Hematopoietic multipotent progenitor cell treated with erythropoietin and hydrocortisone succinate and interleukin-3 and kit ligand, for 15 days (in vitro differentiated cells): ENCODE data around the gene MEPCE.

Experiments
- DNase-seq: peaks from one replicate; pipeline ENCODE4 v3.0.0-alpha.2; 2015; ENCODE audit warnings: low spot score

The MEPCE gene

GRCh38 chr7:100406767-100407166 lies 22.9 kb upstream of the MEPCE start:
- no peak for DNase-seq

GRCh38 chr7:100407285-100408180 lies 22.1 kb upstream of the MEPCE start:
- peak; percentile 56 for DNase-seq

DNA sequence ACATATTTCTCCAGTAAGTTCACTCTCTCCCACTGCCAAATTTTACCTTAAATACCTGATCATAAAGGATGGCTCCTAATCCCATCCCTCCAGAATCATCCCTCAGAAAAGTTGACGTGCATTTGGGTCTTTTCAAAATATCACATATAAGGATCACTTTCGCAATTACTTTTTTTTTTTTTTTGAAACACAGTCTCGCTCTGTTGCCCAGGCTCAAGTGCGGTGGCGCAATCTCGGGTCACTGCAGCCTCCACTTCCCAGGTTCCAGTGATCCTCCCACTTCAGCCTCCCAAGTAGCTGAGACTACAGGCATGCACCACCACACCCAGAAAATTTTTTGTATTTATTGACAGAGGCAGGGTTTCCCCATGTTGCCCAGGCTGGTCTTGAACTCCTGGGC lies 18.5 kb upstream of the MEPCE start:
- DNase-seq, result no peak

GRCh38 chr7:100413346-100413745 lies 16.3 kb upstream of the MEPCE start:
- DNase-seq, result no peak

DNA sequence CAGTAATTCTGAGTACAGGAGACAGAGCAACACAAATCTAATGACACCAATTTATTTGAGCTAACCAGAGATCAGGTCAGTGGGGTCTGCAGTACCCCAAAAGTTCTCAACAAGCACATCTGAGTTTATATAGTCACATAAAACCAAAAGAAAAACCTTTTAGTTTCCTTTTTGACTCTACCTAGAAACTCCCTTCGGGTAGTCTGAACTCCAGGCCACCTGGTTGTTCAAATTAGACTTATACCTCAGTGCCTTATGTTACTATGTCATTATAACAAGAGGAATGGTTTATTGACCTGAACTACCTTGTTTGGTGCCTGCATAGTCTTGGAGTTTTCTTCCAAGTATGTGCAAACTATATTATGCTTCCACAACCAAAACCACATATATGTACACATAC lies 15.7 kb upstream of the MEPCE start:
- no peak for DNase-seq

GRCh38 chr7:100415448-100415847 lies 14.2 kb upstream of the MEPCE start:
- DNase-seq, result no peak

DNA sequence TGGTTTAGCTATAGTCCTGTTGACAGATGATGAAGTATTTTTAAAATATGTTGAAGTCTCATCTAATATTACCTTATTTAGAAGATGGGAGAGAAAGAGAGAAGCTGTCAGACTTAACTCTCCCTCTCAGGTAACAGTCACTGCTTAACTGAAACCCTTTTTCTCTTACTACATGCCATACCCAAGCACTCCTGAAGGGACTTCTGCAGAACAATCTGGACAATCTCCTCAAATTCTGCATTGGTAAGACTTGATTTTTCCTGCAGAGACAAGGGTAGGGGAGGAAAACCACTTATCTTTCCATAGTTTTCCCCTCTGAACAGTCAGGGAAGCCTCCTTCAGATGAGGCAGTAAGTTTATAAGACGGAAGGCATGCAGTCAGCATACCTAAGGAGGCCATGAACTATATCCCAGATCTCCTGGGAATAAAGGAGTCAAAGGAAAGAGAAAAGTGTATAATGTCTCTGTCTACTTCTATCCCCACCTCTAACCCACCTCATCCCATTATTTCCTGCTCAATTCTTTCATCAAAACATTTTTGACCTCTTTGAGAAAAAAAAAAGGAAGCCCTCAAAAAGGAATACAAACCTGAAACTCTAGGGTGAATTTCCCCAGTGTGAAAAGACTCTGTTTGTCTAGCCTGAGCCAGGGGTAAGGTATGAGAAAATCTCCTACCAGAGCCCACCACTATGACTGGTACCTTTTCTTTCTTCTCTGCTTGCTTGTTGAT lies 10.5 kb upstream of the MEPCE start:
- DNase-seq, result no peak

DNA sequence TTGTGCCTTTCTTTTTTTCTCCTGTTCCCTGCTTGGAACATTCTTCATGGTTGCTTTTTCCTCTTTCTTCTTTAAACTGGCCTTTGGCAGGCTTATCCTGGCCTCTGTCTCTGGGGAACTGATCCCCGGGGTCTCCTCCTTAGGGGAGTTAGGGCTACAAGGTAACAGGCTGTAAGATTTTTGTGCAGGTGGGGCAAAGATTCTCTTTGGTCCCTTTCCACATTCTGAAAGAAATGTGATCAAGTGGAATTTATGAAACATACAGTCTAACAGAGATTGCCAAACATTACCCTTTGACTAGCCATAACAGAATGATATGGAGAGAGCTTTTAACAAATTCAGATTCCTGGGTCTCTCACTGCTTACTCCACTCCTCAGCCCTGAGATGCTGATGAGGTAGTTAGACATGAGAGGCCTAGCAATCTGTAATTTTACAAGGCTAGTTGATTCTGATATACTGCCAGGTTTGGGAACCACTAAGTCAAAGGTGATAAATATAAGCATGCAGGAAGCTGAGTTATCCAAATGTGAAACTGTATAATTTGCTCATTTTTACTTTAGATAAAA lies 9.9 kb upstream of the MEPCE start:
- DNase-seq, result no peak

GRCh38 chr7:100423315-100423714 lies 6.3 kb upstream of the MEPCE start:
- DNase-seq, result no peak

DNA sequence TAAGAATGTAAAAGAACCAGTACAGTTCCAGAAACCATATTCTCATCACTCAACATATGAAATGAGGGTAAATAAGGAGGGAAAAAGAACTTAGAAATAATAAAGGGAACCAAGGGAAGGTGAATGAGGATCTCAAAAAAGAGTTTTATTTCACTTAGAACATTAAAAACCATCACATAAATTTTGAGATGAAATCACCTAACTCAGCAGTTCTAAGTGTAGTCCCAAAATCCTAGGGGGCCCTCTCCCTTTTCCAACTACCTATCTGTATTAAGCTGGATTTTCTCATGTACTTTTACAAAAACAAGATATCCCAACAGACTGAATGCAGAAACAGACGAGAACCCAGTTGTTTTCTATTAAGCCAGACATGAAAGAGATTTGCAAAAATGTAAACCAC lies 4.3 kb upstream of the MEPCE start:
- no peak for DNase-seq

- no peak for DNase-seq
Measured at GRCh38 chr7:100426516-100426915, 3.1 kb upstream of the MEPCE start.

DNA sequence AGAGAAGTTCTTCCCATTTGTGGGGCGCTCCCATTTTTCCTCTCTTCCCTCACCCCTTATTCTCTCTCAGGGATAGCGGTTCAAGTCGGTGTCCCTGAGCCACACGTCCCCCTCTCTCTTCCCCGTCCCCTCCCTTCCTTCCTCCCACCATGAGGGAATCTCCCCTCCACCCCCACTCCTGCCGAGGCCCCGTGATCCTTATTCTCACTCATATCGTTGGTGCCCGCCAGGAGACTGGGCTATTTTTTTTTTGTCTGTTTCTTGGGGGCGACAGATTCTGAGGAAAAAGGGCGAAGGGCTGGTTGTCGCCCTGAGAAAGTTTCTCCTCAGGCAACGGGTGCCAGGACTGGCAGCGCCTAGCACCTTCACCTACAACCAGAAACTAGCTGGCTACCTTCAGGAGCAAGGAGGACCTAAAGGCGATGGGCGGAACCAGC lies 1.9 kb upstream of the MEPCE start:
- no peak for DNase-seq

GRCh38 chr7:100428199-100428966 lies 1.2 kb upstream of the MEPCE start, which contains the start of gene ZCWPW1:
ZCWPW1 (minus strand) TSS chr7:100428703; CDS start chr7:100420649, 8,054 bp downstream.
- peak; percentile 98 for DNase-seq

DNA sequence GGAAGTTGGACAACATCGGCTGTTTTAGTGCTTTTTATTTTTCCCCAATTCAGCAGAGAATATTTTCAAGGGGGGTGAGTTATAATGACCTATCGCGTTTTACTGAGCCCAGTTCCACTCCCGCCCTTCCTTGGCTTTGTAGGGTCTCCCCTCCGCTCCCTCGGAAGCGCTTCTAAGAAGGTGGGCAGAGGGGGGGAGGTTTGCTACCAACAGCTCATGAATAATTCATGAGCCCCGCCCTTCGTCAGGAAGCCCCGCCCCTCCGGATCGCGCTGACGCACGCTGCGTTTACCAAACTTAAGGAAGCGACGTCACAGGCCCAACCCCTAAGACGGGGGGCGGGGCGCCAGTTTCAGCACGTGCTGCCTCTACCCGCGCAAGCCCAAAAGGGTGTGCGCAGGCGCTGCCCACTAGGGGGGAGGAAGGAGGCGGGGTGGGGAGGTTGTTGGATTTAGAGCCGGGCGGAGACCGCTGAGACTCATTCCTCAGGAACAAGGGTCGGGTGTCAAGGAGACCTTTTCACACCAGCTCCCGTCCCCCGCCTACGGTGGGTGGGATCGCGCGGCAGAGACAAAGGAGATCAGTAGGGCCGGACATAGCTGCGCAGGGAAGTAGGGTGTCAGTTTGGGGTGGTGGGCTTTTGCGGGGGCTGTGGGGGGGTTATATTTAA lies 529 bp upstream of the MEPCE start:
- peak; percentile 100 for DNase-seq

- peak; percentile 28 for DNase-seq
Measured at GRCh38 chr7:100430493-100431285, 1.1 kb downstream of the MEPCE start.

GRCh38 chr7:100431286-100431735 lies 1.7 kb downstream of the MEPCE start:
- DNase-seq, result no peak

DNA sequence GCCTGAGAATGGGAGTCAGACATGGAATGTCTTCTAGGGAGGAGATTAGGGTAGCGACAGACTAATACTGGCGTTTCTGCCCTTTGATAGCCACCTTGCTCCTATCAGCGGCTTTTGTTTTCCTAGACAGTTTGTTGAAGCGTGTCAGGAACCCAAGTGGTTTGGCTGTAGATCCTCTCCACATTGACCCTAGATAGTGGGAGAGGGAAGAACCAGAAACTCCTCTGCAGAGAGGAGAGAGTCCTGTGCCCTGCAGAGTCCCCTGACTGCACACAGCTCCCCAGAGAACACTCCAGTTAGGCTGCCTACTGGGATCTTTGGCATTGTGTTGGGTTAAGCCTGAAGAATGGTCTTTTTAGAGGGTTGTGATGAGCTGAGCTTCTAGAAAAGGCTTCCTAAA lies 2.4 kb downstream of the MEPCE start:
- DNase-seq, result no peak

DNA sequence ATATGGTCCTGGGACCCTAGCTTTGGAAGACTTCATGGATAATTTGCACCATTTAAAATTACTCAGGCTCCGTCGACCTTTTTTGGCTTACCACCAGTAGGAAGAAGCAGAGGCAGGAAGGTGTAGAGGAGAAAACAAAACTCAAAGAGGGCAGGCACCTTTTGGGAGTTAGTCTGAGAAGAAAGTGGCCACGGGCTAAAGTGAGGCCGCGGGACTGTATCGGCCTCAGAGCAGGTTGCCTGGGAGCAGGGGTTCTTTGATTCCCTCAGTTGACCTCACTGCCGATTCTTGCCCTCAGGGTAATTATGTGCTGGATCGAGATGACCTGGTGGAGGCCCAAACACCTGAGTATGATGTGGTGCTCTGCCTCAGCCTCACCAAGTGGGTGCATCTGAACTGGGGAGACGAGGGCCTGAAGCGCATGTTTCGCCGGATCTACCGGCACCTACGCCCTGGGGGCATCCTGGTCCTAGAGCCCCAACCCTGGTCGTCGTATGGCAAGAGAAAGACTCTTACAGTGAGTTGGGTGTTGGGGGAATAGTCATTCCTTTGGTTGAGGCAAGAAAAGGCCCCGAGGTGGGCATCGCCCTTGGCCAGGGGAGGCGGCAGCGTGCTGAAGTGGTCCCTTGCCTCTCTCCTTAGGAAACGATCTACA lies 3.1 kb downstream of the MEPCE start:
- DNase-seq, result no peak

DNA sequence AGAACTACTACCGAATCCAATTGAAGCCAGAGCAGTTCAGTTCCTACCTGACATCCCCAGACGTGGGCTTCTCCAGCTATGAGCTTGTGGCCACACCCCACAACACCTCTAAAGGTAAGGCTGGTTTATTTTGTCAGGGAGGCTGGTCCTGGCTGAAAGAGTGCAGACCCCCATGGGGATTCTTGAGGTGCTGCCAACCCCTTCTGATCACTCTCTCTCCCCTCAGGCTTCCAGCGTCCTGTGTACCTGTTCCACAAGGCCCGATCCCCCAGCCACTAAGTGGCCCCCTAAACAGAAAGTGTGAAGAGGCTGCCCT lies 3.6 kb downstream of the MEPCE start:
- DNase-seq, result no peak

- DNase-seq, result no peak
Measured at GRCh38 chr7:100433592-100434296, 4.1 kb downstream of the MEPCE start.
